GM18502 (cell line): ENCODE measurements around the gene MCCD1.
"Not testable (repeated sequence)": the region's sequence is repeated elsewhere in the genome, so short reads cannot be mapped to it uniquely, and the experiment has no call there.

Experiments
- ATAC-seq: cut with Tn5 transposase; IDR thresholded peaks from one replicate; pipeline ENCODE4 v1.9.1; 2021; ENCODE audit warnings: mild to moderate bottlenecking; ENCODE audit not compliant: unreplicated experiment, poor library complexity

The MCCD1 gene

DNA sequence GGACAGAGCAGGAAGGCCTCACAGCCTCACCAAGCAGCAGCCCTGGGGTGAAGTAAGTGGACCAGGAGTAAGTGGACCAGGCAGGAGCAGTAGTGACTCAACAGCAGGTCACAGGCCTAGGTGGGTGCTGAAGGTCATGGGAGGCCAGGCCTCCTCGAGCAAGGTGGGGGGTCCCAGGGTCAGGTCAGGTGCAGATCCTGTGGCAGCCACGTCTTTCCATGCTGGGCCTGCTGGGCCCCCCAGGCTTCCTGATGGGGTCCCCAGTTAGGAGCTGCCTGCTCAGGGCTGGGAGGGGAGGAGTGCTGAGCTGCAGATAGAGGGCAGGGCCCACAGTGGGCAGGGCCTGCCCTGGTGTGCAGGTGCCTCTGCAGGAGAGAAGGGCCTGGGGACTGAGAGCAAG is 19.7 kb upstream of the MCCD1 start:
- ATAC-seq, result not testable (repeated sequence)

DNA sequence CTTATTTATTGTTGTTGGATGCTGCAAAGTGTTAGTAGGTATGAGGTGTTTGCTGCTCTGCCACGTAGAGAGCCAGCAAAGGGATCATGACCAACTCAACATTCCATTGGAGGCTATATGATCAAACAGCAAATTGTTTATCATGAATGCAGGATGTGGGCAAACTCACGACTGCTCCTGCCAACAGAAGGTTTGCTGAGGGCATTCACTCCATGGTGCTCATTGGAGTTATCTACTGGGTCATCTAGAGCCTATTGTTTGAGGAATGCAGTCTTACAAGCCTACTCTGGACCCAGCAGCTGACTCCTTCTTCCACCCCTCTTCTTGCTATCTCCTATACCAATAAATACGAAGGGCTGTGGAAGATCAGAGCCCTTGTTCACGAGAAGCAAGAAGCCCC is 18.8 kb upstream of the MCCD1 start:
- no peak for ATAC-seq

DNA sequence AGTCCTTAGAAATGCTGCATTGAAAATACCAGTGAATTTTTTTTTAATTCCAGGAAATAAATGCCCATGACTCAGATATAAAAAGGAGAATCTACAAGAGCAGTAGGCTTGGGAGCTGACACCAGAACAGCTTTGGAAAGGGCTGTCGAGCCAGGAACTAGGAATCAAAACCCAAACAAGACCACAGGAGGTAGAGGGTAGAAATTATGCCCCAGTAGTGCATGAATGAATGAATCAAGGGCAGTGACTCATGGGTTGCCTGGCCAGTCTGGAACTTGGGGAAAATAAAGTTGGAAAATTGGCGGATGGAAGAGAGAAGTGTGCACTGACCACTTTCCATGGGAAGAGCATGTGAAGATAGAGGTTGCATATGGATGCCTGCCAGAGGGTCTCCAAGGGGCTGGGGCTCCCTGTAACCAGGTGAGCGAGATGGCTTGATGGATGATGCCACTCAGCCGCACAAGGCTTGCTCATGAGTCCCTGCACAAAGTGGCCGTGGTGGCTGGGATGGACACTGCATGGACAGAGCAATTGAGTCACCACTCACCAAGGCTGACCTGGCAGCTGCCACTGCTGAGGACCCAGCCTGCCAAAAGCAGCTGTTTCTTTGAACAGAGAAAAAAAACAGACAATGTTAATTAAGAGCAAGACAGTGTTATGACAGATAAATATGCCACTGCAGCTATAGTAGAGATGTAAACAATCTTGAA is 15.2 kb upstream of the MCCD1 start:
- no peak for ATAC-seq

DNA sequence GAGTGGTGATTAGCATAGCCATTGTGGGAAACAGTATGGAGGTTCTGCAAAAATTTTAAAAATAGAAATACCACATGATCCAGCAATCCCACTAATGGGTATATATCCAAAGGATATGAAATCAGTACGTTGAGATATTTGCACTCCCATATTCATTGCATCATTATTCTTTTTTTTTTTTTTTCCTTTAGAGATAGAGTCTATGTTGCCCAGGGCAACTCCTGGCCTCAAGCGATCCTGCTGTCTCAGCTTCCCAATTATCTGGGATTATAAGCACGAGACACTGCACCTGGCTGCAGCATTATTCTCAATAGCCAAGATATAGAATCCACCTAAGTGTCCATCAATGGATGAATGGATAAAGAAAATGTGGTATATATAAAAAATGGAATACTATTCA is 6.9 kb upstream of the MCCD1 start:
- ATAC-seq, result no peak

DNA sequence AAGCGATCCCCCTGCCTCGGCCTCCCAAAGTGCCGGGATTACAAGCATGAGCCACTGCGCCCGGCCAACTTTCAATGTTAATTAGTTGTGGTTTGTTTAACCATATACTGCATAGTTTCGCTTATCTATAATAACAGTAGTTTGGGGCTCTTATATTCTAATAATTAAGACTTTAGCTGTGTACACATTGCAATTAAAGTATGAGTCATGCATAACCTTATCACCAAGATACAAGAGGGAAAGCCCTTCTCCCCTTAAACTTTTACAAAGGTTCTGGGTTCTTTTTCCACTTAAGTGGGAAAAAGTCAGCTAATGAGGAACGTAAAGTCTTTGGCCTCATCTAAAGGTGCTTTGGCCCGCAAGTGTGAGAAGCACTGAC is 3.2 kb upstream of the MCCD1 start:
- ATAC-seq, result no peak

DNA sequence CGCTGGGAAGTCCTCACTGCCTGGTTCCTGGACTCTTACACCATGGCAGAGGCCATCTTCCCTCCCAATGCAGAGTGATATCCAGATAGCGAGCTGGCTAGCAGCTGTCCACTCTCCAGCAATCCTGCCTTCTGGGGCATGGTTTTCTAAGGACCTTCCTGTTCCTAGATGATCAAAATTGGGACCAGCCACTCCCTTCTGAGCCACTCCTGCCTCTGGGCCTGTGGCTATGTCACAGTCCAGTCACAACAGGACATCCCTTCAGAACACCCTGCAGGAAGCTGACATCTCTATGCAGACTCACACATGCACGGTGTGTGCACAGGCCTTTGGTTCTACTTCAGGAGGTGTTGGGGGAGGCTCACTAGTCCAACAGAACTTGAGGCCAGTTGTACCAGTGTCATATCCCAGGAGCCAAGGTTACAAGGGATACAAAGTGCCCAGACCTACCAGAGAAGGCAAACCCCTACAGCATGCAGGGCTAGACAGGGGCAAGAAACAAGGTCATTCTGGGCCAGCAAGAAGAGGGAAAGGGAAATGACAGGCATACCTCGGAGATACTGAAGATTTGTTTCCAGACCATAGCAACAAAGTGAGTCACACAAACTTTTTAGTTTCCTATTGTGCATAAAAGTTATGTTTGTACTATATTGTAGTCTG is 2.7 kb upstream of the MCCD1 start:
- no peak for ATAC-seq

DNA sequence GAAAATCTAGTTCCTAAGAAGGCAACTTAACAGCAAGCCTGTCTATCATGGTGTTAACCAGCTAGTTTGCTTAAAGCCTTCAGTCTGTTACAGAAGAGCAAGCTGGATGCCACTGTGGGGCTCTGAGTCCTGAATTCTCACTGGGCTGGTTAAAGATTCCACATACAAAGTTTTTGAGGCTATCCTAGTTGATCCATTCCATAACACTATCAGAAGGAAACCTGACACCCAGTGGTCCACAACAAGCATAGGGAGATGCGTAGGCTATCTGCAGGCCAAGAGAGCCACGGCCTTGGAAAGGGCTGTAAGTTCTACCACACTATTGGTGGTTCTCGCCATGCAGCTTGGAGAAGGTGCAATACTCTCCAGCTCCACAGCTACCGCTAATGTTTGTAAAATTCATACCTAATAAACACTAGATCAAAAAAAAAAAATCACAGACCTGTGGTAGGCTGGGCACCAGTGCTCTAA is 420 bp upstream of the MCCD1 start:
- no peak for ATAC-seq

DNA sequence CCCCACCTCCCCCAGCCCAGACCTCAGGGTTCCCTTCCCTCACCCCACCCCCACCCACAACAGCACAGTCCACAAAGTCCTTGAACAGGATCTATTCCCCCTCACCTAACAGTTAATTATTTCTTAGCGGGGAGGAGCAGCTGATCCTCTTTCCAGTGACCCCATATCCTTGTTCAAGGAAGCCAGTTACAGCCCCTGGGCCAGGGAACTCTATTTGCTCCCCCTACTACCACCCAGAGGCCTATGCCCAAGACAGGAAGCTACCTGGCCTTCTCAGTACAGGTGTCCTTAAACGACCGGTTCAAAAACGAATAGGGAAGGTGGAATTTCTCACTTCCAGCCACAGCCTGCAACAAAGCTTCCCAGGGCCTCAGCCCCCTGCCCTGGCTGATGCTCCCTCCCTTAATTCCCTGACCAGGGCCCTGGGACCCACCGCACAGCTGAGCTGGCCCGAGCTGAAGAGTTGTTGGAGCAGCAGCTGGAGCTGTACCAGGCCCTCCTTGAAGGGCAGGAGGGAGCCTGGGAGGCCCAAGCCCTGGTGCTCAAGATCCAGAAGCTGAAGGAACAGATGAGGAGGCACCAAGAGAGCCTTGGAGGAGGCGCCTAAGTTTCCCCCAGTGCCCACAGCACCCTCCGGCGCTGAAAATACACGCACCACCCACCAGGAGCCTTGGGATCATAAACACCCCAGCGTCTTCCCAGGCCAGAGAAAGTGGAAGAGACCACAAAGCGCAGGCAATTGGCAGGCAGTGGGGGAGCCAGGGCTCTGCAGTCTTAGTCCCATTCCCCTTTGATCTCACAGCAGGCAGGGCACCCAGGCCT is 778 bp downstream of the MCCD1 start:
- no peak for ATAC-seq

DNA sequence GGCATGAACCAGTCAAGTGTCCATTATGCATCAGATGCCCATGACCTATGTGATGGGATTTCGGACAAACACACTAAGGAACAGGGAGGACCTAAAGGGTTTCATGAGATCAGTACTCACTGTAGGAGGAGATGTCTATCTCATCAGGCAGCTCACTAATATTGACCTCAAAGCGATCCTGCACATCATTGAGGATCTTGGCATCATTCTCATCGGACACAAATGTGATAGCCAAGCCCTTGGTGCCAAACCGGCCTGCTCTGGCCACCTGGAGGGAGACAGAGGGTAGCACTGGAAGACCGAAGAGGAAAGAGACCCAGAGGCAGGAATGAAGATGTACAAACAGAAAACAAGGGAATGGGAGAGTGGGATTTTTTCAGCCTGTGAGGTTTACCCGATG is 1.9 kb downstream of the MCCD1 start:
- ATAC-seq, result no peak

DNA sequence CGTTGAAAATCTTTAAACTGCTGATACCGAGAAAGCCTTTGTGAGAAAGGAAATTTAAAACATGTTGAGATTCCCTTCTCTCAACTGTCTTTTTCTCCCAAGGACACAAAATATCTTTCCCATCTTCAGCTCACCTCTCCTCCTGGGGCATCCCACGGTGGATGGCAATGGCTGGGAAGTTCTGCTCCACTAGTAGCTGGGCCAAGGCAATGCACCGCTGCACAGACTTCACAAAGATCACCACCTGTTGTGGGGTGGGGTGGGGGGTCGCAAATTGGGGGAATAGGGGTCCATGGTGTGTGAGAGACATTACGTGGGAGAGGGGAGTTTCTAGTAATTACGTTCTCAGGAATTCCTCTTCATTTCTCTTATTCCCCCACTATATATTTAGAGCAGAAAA is 2.4 kb downstream of the MCCD1 start:
- ATAC-seq, result no peak

DNA sequence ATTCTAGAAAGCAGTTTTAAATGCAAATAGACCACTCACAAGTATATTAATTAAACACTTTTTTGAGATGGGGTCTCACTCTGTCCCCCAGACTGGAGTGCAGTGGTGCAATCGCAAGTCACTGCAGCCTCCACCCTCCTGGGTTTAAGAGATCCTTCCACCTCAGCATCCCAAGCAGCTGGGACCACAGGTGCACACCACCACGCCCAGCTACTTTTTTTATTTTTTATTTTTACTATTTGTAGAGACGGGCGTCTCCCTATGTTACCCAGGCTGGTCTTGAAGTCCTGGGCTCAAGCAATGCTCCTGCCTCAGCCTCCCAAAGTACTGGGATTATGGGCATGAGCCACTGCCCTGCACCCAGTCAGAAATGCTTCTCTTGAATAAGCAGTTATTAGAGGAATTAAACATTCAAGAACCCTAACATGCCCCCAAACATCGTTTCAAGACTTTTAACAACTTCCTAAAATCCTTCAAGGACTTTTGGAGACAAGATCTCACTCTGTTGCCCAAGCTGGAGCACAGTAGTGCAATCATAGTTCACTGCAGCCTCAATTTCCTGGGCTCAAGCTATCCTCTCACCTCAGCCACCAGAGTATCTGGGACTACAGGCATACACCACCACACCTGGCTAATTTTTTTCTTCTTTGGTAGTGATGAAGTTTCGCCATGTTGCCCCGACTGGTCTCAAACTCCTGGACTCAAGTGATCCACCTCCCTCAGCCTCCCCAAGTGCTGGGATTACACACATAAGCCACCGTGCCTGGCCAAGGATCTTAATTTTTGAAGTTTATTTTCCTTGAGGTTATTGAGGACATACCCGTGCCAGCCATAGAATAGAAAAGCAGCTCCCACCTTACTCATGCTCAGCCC is 3.2 kb downstream of the MCCD1 start:
- no peak for ATAC-seq

DNA sequence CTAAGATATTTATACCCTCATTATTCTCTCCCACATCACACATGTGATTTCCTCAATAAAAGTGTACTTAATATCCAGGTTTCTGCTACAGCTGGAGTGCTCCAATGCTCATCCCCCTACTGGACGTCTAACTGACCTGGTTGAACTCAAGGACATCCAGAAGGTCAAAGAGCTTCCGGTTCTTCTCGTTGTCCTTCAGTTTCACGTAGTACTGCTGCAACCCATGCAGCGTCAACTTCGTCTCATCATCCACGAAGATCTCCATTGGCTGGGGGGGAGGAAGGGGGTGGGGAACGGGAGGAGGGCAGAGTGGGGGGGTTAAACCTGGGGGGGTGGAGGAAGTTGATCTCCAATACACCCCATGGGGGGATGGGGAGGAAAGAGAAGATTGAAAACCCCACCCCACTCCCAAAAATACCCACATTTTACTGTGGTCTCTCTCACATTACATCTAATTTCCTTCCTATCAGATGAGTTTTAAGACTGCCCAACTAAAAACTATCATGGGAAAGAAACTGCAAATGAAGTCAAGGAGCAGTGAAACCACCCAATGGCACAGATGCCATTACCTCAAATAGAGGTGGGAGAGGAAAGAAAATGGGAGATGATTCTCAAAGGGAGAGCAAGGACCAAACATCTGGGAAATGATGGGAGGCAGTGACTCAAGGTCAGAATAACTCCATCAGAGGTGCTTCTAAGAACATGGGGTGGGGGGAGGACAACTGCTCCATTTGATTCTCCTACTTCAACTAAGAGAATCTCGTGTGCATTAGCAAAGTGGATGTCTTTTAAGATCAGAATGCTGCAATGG is 4.1 kb downstream of the MCCD1 start:
- no peak for ATAC-seq

DNA sequence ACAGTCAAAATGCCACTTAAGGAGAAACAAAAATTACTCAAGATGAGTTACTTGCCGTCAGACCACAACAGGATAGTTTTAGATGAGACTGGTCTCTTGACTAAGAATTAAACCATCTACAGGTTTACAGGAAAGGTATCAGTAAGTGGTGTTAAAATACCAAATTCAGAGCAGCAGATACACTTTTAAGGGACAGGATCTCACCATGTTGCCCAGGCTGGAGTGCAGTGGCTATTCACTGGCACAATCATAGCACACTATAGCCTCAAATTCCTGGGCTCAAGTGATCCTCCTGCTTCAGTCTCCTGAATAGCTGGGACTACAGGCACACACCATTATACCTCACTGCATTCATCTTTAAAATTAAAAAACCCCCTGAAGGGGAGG is 4.7 kb downstream of the MCCD1 start:
- no peak for ATAC-seq

DNA sequence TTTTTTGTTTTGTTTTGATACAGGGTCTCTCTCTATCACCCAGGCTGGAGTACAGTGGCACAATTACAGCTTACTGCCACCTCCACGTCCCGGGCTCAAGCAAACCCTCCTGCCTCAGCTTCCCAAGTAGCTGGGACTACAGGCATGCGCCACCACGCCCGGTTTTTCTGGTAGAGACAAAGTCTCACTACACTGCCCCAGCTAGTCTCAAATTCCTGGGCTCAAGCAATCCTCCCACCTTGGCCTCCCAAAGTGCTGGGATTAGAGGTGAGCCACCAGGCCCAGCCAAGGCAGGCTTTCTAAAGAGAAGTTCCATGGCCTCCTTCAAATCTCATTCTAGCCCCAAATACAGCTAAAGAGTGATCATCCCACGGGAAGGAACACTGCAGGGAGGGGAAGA is 5.2 kb downstream of the MCCD1 start:
- no peak for ATAC-seq

DNA sequence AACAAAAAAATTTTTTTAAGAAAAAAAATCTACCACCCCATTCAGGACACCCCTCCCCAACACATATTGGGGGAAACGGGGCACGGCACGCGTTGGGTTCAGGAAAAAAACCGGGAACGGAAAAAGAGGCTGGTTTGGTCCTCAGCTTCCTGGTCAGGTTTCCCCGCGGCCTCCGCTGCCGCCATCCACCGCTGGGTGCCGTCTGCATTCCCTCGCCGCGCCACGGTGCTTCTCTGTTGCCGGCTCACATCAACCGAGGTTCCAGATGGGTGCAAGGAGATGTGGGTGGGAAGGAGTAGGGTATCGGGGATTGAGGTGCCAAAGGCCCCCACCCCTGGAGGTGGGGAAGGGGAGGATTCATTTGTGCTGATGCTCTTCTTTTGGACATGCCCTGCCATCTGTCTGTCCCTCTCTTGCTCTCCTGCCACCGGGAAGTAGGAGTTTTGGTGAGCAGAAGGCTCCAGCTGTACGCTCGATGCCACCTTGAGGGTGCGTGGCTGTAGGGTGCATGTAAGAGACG is 5.8 kb downstream of the MCCD1 start:
- no peak for ATAC-seq

DNA sequence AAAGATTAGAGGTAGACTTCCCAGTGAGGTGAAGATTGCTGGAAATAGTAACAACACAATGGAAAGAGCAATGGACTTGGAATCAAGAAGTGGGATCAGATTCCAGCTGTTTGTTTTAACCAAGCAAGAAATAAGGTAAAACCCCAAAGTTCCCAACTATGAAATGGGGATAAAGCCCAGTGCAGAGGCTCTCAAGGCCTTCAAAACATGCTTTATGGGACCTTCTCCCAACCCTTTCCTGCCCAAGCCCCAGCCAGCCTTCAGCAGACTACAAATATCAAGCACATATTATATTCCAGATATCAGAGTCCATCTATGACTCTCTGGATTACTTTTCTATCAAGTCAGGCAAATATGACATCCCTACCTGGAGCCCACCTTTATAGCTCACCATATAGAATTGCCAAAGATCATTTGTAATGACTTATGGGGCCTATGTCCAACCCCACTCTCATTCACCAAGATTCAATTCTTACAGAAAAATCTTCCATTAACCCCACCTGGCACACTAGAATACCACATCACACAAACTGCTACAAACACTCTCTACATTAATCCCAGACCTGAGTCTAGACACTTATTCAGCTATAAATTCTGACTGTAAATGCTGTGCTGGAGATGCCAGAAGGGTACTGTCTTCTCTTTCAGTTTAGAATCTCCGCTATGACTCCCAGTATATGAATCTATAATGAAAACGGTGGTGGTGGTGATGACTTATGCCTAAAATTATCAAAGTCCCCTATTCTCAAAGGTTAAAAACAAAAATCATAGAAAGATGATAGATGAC is 7.0 kb downstream of the MCCD1 start:
- ATAC-seq, result no peak

DNA sequence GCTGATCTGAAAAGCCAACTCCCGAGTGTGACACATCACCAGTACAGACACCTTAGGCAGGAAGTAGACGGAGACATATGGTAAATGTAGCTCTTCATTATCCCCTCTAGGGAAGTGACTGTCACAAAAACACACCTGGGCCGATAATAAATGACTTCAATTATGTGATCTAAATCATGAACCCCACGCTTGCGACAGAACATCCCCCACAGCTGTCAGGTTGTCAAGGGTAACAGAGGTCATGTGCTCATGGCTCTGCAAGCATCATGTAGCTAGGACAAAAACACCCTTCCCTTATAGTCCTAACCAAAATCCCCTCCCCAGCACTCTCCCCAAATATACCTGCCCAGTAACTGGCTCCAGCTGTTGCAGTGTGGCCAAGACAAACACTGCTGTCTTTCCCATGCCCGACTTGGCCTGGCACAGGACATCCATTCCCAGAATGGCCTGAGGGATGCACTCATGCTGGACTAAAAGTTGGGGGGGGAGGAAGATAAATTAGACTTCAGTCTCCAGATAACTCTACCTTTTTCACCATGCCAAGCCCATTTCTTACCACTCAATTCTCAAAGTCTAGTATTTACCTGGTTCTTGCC is 10.1 kb downstream of the MCCD1 start:
- no peak for ATAC-seq

DNA sequence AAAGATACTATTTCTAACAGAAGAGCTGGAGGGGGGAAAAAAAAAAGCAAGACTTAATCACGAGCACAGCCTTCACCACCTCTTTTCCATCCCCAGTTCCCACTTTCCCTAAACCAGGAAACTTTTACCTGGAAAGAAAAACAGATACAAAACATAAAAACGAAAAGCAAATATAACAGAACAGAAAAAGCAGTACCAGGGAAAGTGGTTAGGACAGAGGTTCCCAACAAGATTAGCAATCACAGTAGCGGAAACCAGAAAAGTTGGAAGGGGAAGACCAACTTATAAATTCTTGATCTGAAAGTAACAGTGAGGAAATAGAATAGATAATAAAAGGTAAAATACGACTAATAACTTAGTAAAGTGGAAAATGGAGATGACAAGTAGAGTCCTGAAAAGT is 11.9 kb downstream of the MCCD1 start:
- ATAC-seq, result no peak
